ENCODE measurements around the gene RAB15. TPM values are rescaled to one million over a fixed set of nuclear protein-coding genes. Genes with fewer than 3 reads are reported as not detected.

Gene RAB15
- total RNA-seq: 1.7 TPM in 2 replicates

DNA sequence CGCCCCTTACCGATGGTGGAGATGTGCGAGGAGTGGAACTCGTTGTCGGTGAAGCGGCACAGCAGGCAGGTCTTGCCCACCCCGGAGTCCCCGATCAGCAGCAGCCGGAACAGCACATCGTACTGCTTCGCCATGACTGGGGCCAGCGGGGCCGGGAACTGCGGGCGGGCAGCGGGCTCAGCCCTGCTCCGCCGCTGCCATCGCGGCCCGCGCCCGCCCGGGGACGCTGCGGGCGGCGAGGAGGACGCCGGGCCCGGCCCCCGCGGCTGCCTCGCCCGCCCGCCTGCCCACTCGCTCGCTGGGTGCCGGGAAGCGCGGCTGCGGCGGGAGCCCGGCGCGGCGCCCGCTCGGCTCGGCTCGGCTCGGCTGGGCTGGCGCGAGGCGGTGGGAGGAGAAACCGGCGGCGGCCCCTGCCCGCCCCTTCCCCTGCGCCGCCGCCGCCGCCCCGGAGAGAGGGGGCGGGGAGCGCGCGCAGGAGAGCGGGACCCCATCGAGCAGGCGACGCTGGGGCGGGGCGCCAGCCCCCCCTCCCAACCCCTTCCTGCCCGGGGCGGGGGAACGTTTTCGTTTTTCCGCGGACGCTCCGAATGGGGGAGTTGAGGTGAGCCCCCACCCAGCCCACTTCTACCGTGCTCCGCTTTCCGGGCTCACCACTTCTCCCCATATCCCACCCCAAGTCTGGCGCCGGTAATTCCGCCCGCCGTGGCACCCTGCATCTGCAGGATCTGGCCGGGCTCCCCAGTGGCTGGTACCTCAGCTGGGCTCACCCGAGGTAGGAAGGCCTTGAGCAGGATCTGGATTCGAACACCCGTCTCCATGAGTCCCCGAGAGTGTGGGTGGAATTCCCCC is at the start of gene RAB15:
RAB15 (minus strand) TSS at position 394 of the 849 bp plus-strand sequence; CDS start at position 134, 260 bp downstream.

DNA sequence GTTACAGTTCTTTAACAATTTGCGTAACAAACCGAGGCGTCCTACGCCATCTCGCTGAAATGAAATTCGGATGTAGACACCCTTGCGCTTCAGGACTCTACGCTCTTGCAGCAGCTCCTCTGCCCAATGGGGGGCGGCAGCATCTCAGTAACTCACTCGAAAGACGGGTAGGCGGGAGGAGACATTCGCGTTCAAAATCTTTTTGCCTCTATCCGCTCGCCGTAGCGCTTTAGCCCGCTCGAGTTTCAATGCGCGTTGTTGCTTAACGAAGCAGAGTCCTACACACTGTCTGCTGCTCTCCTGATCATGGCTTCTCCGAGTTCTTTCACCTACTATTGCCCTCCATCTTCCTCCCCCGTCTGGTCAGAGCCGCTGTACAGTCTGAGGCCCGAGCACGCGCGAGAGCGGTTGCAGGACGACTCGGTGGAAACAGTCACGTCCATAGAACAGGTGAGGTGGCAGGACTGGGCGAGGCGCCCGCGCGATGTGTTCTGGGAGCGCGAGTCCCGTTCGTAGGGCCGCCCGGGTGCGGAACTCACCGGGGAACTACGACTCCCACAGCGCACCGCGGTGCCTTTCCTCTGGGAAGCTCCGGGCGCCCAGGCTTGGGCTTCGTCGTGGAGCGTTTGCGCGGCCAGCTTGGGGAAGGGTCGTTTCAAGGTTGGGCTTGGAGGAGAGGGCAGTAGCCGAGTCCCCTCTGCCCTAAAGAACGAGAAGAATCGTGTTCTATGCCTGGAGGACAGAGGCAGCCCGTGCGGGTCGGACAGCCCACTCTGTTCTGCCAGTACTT is 14.7 kb upstream of the RAB15 start, which contains the start of gene FNTB:
FNTB (plus strand) TSS at position 248 of the 790 bp plus-strand sequence; CDS start at position 307, 59 bp downstream.

GRCh38 chr14:64942531-64943111 is 29.5 kb downstream of the RAB15 start, which contains the start of gene GPX2:
Gene GPX2 (minus strand): TSS chr14:64942745. CDS start chr14:64942726, 19 bp downstream.

GRCh38 chr14:64914237-64915028 is 57.7 kb downstream of the RAB15 start, which contains the start of gene CHURC1:
Gene CHURC1 (plus strand): TSS chr14:64914455. CDS start chr14:64914496, 41 bp downstream.

Other genes with a start within 250 kb of the RAB15 start
- gene SPTB, start 92.4 kb downstream of the RAB15 start, total RNA-seq: under 0.01 TPM in 2 replicates
- 36.8 and 87.4 TPM in 2 replicates for gene CHURC1, start 57.9 kb downstream of the RAB15 start, total RNA-seq
- gene GPX2, start 29.6 kb downstream of the RAB15 start, total RNA-seq: not detected in 2 replicates
- gene FNTB, start 14.6 kb upstream of the RAB15 start, total RNA-seq: 11.8 and 15.1 TPM in 2 replicates
- 32.4 and 49.7 TPM in 2 replicates for gene MAX, start 130.2 kb upstream of the RAB15 start, total RNA-seq